HepG2 (cell line): ENCODE data around the gene DLG2. TPM values are rescaled to one million over a fixed set of nuclear protein-coding genes. Genes with fewer than 3 reads are reported as not detected.

ENCODE experiments used
- ATAC-seq: fragments of 200-7000 bp; cut with Tn5 transposase; 3 replicates; pipeline ENCODE4 v1.9.1; 2020; ENCODE audit warnings: mild to moderate bottlenecking, moderate library complexity
- BruUV-seq: library from RNA; stranded (reverse); fragments of 400-500 nt; replicated peaks from 2 replicates; lab custom pipeline; 2021; lab: Mats Ljungman, UMichigan
- CTCF ChIA-PET: fragments of 300-600 bp; formaldehyde crosslinking; extraction: SDS; loops from one replicate; lab custom pipeline; 2021; ENCODE audit warnings: low total read pairs, inconsistent platforms, low intra/inter-chr PET ratio; lab: Yijun Ruan, JAX
- POLR2A ChIA-PET: fragments of 350-600 bp; sonication (Branson Sonifier 250); formaldehyde crosslinking; loops from one replicate; lab custom pipeline; 2020; ENCODE audit warnings: antibody characterized with exemption, inconsistent platforms; lab: Yijun Ruan, JAX
- DNase-seq: peaks from one replicate; pipeline ENCODE4 v3.0.0-alpha.2; 2015; ENCODE audit warnings: low spot score
- FAIRE-seq: peaks from 3 replicates; lab custom pipeline; 2011; peaks lifted over from hg19 to GRCh38; lab: Jason Lieb, UNC
- H2AFZ ChIP-seq: one replicate; pipeline ENCODE4 v1.6.1; 2011; ENCODE audit warnings: low read length, inconsistent platforms
- H3K27ac ChIP-seq: fragments of 300-600 bp; 3 replicates; pipeline ENCODE4 v1.8.0; 2011; ENCODE audit warnings: mixed run types, mild to moderate bottlenecking, mixed read lengths, low read length, inconsistent platforms; ENCODE audit not compliant: insufficient read depth; ENCODE audit errors: extremely low read length
- H3K27me3 ChIP-seq, 2 experiments: fragments of 200-600 bp in 1 of 2; 2 replicates in 1 of 2; 3 replicates in 1 of 2; pipeline versions ENCODE4 v1.6.0 to v1.8.0; 2011; ENCODE audit warnings: low read length in 2 of 2, mild to moderate bottlenecking in 2 of 2, moderate library complexity in 2 of 2, inconsistent platforms in 1 of 2; ENCODE audit not compliant: insufficient read depth in 2 of 2, control insufficient read depth in 1 of 2
- H3K36me3 ChIP-seq, 2 experiments: fragments of 200-600 bp in 1 of 2; replicated peaks in 1 of 2; 2 replicates in 1 of 2; 3 replicates in 1 of 2; pipeline versions ENCODE4 v1.5.1 to v1.8.0; 2011; ENCODE audit warnings: low read length in 2 of 2, inconsistent platforms in 1 of 2; ENCODE audit not compliant: insufficient read depth in 2 of 2, control insufficient read depth in 1 of 2
- H3K4me1 ChIP-seq: 2 replicates; pipeline ENCODE4 v1.5.1; 2012; ENCODE audit warnings: low read length, inconsistent platforms; ENCODE audit not compliant: insufficient read depth
- H3K4me2 ChIP-seq: 2 replicates; pipeline ENCODE4 v1.6.0; 2011; ENCODE audit warnings: low read depth, low read length, inconsistent platforms
- H3K4me3 ChIP-seq, 3 experiments: fragments of 200-600 bp in 1 of 3; sonication (generic), shearing (Covaris generic) in 1 of 3; replicated peaks in 1 of 3; 2 replicates each; pipeline ENCODE4 v1.5.1; 2011 to 2016; ENCODE audit warnings: low read length in 3 of 3, inconsistent platforms in 2 of 3, low read depth in 2 of 3, mild to moderate bottlenecking in 2 of 3, control low read depth in 1 of 3, mixed read lengths in 1 of 3; ENCODE audit not compliant: insufficient read depth in 1 of 3
- H3K79me2 ChIP-seq: one replicate; pipeline ENCODE4 v1.6.1; 2011; ENCODE audit warnings: low read length, inconsistent platforms; ENCODE audit not compliant: insufficient read depth
- H3K9ac ChIP-seq: 2 replicates; pipeline ENCODE4 v1.6.0; 2011; ENCODE audit warnings: mild to moderate bottlenecking, low read depth, low read length, inconsistent platforms; ENCODE audit not compliant: insufficient read depth
- H3K9me3 ChIP-seq: 2 replicates; pipeline ENCODE4 v1.5.1; 2012; ENCODE audit warnings: mild to moderate bottlenecking, low read length
- H4K20me1 ChIP-seq: 2 replicates; pipeline ENCODE4 v1.6.0; 2011; ENCODE audit warnings: inconsistent platforms, mild to moderate bottlenecking, low read length, moderate library complexity; ENCODE audit not compliant: insufficient read depth
- FOXO1 ChIP-seq: sonication (generic); formaldehyde crosslinking; IDR thresholded peaks from 2 replicates; pipeline ENCODE4 v1.4.0; 2020; ENCODE audit warnings: missing genetic modification reagents
- MYNN ChIP-seq: sonication (generic); formaldehyde crosslinking; IDR thresholded peaks from 2 replicates; pipeline ENCODE4 v1.4.0; 2020; ENCODE audit warnings: mild to moderate bottlenecking, low read depth, missing genetic modification reagents
- NR0B2 ChIP-seq: sonication (generic); formaldehyde crosslinking; IDR thresholded peaks from 2 replicates; pipeline ENCODE4 v1.4.0; 2020; ENCODE audit warnings: mild to moderate bottlenecking, missing genetic modification reagents
- RFX1 ChIP-seq: fragments of 450-650 bp; IDR thresholded peaks from 2 replicates; pipeline ENCODE4 v1.6.1; 2017
- ZBTB38 ChIP-seq: sonication (generic); formaldehyde crosslinking; IDR thresholded peaks from 2 replicates; pipeline ENCODE4 v1.5.1; 2020; ENCODE audit warnings: mild to moderate bottlenecking, missing genetic modification reagents
- ZFP90 ChIP-seq: sonication (generic); formaldehyde crosslinking; IDR thresholded peaks from 2 replicates; pipeline ENCODE4 v1.8.0; 2022; ENCODE audit warnings: missing genetic modification reagents, mild to moderate bottlenecking, inconsistent platforms, borderline replicate concordance
- ZNF143 ChIP-seq: sonication (generic); formaldehyde crosslinking; IDR thresholded peaks from 2 replicates; pipeline ENCODE4 v1.4.0; 2020; ENCODE audit warnings: missing genetic modification reagents
- ZNF20 ChIP-seq: sonication (generic); formaldehyde crosslinking; IDR thresholded peaks from 2 replicates; pipeline ENCODE4 v1.4.0; 2020; ENCODE audit warnings: mild to moderate bottlenecking, moderate library complexity, missing genetic modification reagents
- ZNF451 ChIP-seq: sonication (generic); formaldehyde crosslinking; IDR thresholded peaks from 2 replicates; pipeline ENCODE4 v1.5.0; 2020; ENCODE audit warnings: mild to moderate bottlenecking, missing genetic modification reagents
- ZNF460 ChIP-seq: sonication (generic); formaldehyde crosslinking; IDR thresholded peaks from 2 replicates; pipeline ENCODE4 v1.5.1; 2020; ENCODE audit warnings: missing genetic modification reagents, mild to moderate bottlenecking, borderline replicate concordance
- ZNF547 ChIP-seq: sonication (generic); formaldehyde crosslinking; IDR thresholded peaks from 2 replicates; pipeline ENCODE4 v1.5.1; 2020; ENCODE audit warnings: mild to moderate bottlenecking, missing genetic modification reagents
- ZNF768 ChIP-seq: sonication (generic); formaldehyde crosslinking; IDR thresholded peaks from 2 replicates; pipeline ENCODE4 v1.4.0; 2020; ENCODE audit warnings: missing genetic modification reagents
- ZUFSP ChIP-seq: sonication (generic); formaldehyde crosslinking; IDR thresholded peaks from 2 replicates; pipeline ENCODE4 v1.9.0; 2021; ENCODE audit warnings: missing genetic modification reagents, mild to moderate bottlenecking, borderline replicate concordance
- WGBS: methylation state at CpG from one replicate; pipeline ENCODE4 v1.1.6; 2017; ENCODE audit warnings: low lambda C conversion rate; 5-methylcytosine and 5-hydroxymethylcytosine counted together
- in situ Hi-C: cut with HindIII; loops from 2 replicates; pipeline ENCODE4 v1.10.0; 2017; ENCODE audit warnings: low pct_unique_long_range_greater_than_20kb; ENCODE audit not compliant: extremely low pct_ligation_motif_present
- intact Hi-C: fragments of 100-400 bp; cut with micrococcal nuclease; formaldehyde crosslinking; loops from one replicate; pipeline ENCODE4 v1.10.0; 2022; ENCODE audit not compliant: unreplicated experiment
- polyA plus RNA-seq, 8 experiments: library from polyadenylated mRNA; depleted of rRNA in 3 of 8; stranded (reverse) in 7 of 8; unstranded in 1 of 8; fragments of >200 nt; fragmentation: Illumina TruSeq in 4 of 8; extraction: Trizol in 4 of 8; gene quantifications; 2 replicates each; pipeline versions ENCODE4 v1.2.1 to v1.2.3, GENCODE V29; 2011 to 2016; ENCODE audit warnings: low read depth in 4 of 8, missing spikeins in 1 of 8, mixed read lengths in 1 of 8; ENCODE audit not compliant: insufficient read depth in 1 of 8
- total RNA-seq, 5 experiments: library from RNA; depleted of rRNA; stranded (reverse); fragments of >200 nt; fragmentation: Illumina TruSeq; extraction: Trizol; gene quantifications; 2 replicates each; pipeline ENCODE4 v1.2.3, GENCODE V29; 2016; ENCODE audit warnings: low read depth in 1 of 5
- TF ChIP-seq, protein P1 (sequence below): sonication (generic); formaldehyde crosslinking; IDR thresholded peaks from 2 replicates; pipeline ENCODE4 v1.8.1; 2022; ENCODE audit warnings: mild to moderate bottlenecking, missing genetic modification reagents
- TF ChIP-seq, protein P2 (sequence below): sonication (generic); formaldehyde crosslinking; IDR thresholded peaks from 2 replicates; pipeline ENCODE4 v1.4.0; 2020; ENCODE audit warnings: missing genetic modification reagents, borderline replicate concordance
- TF ChIP-seq, protein P3 (sequence below): sonication (generic); formaldehyde crosslinking; IDR thresholded peaks from 2 replicates; pipeline ENCODE4 v1.5.0; 2020; ENCODE audit warnings: missing genetic modification reagents, mild to moderate bottlenecking, borderline replicate concordance

The DLG2 gene
- total and polyA plus RNA-seq, 2 of the 13 experiments (the other 11 are each of a cell fraction or from before 2014, with no cell fraction given) = 0.46 to 1.0 TPM

- TF ChIP-seq MYNN (CRISPR knock-in tag) (no peak), ZNF460 (no peak), ZNF547 (CRISPR knock-in tag) (no peak), ZBTB38 (no peak), ZFP90 (CRISPR knock-in tag) (no peak), ZNF768 (CRISPR knock-in tag) (no peak)
- TF ChIP-seq, protein P1, sequence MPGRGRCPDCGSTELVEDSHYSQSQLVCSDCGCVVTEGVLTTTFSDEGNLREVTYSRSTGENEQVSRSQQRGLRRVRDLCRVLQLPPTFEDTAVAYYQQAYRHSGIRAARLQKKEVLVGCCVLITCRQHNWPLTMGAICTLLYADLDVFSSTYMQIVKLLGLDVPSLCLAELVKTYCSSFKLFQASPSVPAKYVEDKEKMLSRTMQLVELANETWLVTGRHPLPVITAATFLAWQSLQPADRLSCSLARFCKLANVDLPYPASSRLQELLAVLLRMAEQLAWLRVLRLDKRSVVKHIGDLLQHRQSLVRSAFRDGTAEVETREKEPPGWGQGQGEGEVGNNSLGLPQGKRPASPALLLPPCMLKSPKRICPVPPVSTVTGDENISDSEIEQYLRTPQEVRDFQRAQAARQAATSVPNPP (CRISPR knock-in tag) = no peak
Observed at GRCh38 chr11:85184721-85185120, 442.4 kb downstream of the DLG2 start (continued).

GRCh38 chr11:85182441-85183387 is 444.4 kb downstream of the DLG2 start:
- no peak overlapping the region for H3K4me3 ChIP-seq
- DNase-seq (peak; percentile 21), ATAC-seq (peak; percentile 82)
- peak; percentile 38; the same call in 1 of the 2 replicates for TF ChIP-seq RFX1
- TF ChIP-seq ZUFSP (CRISPR knock-in tag) = no peak
- no peak for TF ChIP-seq ZNF451 (CRISPR knock-in tag)
- TF ChIP-seq ZNF143 = 0 out of 2 replicates have a peak, but pooled peaks have one; percentile 16
- TF ChIP-seq FOXO1 = no peak
- no peak for TF ChIP-seq ZNF20 (CRISPR knock-in tag)
- TF ChIP-seq, protein P2, sequence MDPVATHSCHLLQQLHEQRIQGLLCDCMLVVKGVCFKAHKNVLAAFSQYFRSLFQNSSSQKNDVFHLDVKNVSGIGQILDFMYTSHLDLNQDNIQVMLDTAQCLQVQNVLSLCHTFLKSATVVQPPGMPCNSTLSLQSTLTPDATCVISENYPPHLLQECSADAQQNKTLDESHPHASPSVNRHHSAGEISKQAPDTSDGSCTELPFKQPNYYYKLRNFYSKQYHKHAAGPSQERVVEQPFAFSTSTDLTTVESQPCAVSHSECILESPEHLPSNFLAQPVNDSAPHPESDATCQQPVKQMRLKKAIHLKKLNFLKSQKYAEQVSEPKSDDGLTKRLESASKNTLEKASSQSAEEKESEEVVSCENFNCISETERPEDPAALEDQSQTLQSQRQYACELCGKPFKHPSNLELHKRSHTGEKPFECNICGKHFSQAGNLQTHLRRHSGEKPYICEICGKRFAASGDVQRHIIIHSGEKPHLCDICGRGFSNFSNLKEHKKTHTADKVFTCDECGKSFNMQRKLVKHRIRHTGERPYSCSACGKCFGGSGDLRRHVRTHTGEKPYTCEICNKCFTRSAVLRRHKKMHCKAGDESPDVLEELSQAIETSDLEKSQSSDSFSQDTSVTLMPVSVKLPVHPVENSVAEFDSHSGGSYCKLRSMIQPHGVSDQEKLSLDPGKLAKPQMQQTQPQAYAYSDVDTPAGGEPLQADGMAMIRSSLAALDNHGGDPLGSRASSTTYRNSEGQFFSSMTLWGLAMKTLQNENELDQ = no peak
- TF ChIP-seq NR0B2 (CRISPR knock-in tag) = no peak
- TF ChIP-seq, protein P3, sequence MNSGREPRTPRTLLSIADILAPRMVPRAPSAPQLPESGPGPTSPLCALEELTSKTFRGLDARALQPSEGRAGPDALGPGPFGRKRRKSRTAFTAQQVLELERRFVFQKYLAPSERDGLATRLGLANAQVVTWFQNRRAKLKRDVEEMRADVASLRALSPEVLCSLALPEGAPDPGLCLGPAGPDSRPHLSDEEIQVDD (CRISPR knock-in tag) = no peak
- TF ChIP-seq, all 625 proteins: peak for 2
- H3K79me2 ChIP-seq = no peaks in the 10 kb centered on the region
- H4K20me1 ChIP-seq = no peaks in the 10 kb centered on the region
- H3K4me2 ChIP-seq = no peak overlapping the region
- no peaks in the 10 kb centered on the region for H3K9me3 ChIP-seq
- in situ Hi-C loops (no loop called here), intact Hi-C loops (no loop called here)
- FAIRE-seq = no peak
- H3K27ac ChIP-seq = no peak overlapping the region
- H3K36me3 ChIP-seq = no peaks in the 10 kb centered on the region
- H3K4me1 ChIP-seq = peaks cover 4% of the 10 kb centered on the region
- CTCF ChIA-PET = no interaction called here
- H3K27me3 ChIP-seq = no peaks in the 10 kb centered on the region
- no peak overlapping the region for H3K9ac ChIP-seq
- 18% methylated on average over 4 of the region's 4 CpGs for WGBS
- no TSS peak for BruUV-seq
- POLR2A ChIA-PET = no interaction called here
- no peak overlapping the region for H2AFZ ChIP-seq
